T-helper 17 cell (primary cell): Measurements from ENCODE around the gene EHBP1L1. TPM values are rescaled to one million over a fixed set of nuclear protein-coding genes. Genes with fewer than 3 reads are reported as not detected.

Experiments
- ATAC-seq: fragments of 150-1000 bp; cut with Tn5 transposase; 2 replicates; pipeline ENCODE4 v1.10.0; 2021; ENCODE audit warnings: mild to moderate bottlenecking, moderate library complexity
- DNase-seq, 3 donors: peaks; one replicate each; pipeline versions ENCODE4 v3.0.0 to v3.0.0-alpha.2; 2020 to 2021
- H3K9me3 ChIP-seq: one replicate; pipeline ENCODE4 v1.7.0; 2013; ENCODE audit warnings: low read length, mild to moderate bottlenecking; ENCODE audit not compliant: control insufficient read depth, poor library complexity, severe bottlenecking
- H3K27ac Mint-ChIP-seq: one replicate; pipeline ENCODE4 v1.8.0; 2022; ENCODE audit warnings: mild to moderate bottlenecking, moderate library complexity, mixed read lengths
- H3K27me3 Mint-ChIP-seq: one replicate; pipeline ENCODE4 v1.8.0; 2022; ENCODE audit warnings: mixed read lengths
- H3K36me3 Mint-ChIP-seq: one replicate; pipeline ENCODE4 v1.8.0; 2022; ENCODE audit warnings: low read depth, mixed read lengths
- H3K4me1 Mint-ChIP-seq: one replicate; pipeline ENCODE4 v1.8.0; 2022; ENCODE audit warnings: mild to moderate bottlenecking, mixed read lengths
- H3K4me3 Mint-ChIP-seq: one replicate; pipeline ENCODE4 v1.8.0; 2022; ENCODE audit warnings: mild to moderate bottlenecking, moderate library complexity, mixed read lengths
- total RNA-seq, 4 donors: library from RNA in 2 of 4; stranded (reverse) in 2 of 4; gene quantifications; one replicate each; pipeline ENCODE4 v1.2.3 and lab custom pipeline; 2022 to 2026

The EHBP1L1 gene
- total RNA-seq, 2 donors from 2014 or later = 123 to 152 TPM

GRCh38 chr11:65538915-65539743, 36.7 kb upstream of the EHBP1L1 start:
- peak overlapping the region; percentile 21 for H3K4me3 Mint-ChIP-seq
- no peak overlapping the region for H3K27ac Mint-ChIP-seq
- H3K27me3 Mint-ChIP-seq = no peaks in the 10 kb centered on the region
- H3K9me3 ChIP-seq = no peaks in the 10 kb centered on the region
- ATAC-seq (no peak), DNase-seq (no peak)
- H3K36me3 Mint-ChIP-seq = peaks cover 7% of the 10 kb centered on the region
- H3K4me1 Mint-ChIP-seq = peaks cover 23% of the 10 kb centered on the region

DNA sequence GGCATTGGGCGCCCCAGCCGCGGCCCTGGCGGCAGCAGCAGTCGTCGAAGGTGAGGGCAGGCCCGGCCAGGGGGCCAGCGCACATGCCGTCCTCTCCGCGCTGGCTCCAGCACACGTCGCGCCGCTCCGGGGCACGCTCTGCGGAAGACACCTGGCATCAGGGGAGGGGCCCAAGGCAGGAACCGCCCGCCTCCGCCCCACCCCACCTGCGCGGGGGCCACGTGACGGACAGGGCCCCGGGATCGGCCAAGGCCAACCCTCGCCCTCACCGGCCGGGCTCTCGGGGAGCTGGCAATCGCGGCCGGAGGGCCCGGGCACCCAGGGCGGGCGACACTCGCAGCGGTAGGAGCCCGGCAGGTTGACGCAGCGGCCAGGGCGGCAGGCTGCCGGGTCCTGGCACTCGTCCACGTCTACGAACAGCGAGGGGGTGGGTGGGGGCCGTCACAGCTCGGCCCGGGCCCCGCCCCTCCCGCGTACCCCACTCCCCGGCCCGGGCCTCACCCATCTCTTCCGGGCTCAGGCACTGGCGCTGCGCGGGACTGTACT, 36.0 kb upstream of the EHBP1L1 start:
- Mint-ChIP-seq H3K27me3 (no peaks in the 10 kb centered on the region), H3K36me3 (peaks cover 3% of the 10 kb centered on the region), H3K4me3 (peak overlapping the region; percentile 80), H3K27ac (no peak overlapping the region), H3K4me1 (peaks cover 22% of the 10 kb centered on the region)
- H3K9me3 ChIP-seq = no peaks in the 10 kb centered on the region
- peak in 1 of 3 donors; percentile 83 for DNase-seq
- ATAC-seq = peak; percentile 79

GRCh38 chr11:65540290-65541092, 35.4 kb upstream of the EHBP1L1 start:
- H3K36me3 Mint-ChIP-seq = peaks cover 3% of the 10 kb centered on the region
- peaks cover 23% of the 10 kb centered on the region for H3K4me1 Mint-ChIP-seq
- H3K9me3 ChIP-seq = no peaks in the 10 kb centered on the region
- peak overlapping the region; percentile 80 for H3K4me3 Mint-ChIP-seq
- peak; percentile 78 to 86 (median 83) for DNase-seq
- ATAC-seq = peak; percentile 88
- no peaks in the 10 kb centered on the region for H3K27me3 Mint-ChIP-seq
- no peak overlapping the region for H3K27ac Mint-ChIP-seq

DNA sequence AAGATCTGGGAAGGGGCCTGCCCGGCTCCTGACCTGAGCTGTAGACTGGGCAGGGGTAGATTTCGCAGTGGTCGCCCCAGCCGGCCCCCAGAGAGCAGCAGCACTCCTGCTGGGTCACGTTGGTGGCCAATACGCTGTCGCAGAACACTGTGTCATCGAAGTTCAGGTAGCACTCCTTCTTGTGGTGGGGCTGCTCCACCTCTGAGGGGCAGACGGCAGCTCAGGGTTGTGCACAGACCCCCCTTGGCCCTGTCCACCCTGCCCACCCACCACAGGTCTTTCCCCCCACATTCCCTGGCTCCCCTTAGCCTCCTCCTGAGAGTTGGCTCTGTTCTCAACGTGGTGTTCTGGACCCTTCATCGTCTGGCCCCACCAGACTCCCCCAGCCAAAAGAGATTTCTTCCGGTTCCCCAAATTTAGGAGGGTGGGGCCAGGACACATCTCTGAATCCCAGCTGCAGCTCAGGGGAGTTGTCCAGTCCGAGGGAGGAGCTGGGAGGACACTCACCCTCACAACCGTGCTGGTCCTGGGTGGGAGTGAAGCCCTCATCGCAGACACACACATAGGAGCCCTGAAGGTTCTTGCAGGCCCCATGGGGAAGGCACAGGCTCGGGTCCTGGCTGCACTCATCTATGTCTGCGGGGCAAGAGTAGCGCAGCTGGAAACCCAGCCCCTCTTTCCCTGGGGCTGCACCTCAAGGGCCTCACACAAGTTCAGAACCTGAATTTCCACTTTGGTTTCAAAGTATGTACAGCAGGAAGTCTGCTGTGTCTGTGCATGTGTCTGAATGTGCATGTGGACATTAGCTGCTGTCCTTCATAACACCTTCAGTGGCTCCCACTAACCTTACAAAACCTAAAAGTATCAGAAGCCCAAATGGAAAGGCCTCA, 34.5 kb upstream of the EHBP1L1 start:
- Mint-ChIP-seq H3K27me3 (no peaks in the 10 kb centered on the region), H3K36me3 (peaks cover 3% of the 10 kb centered on the region), H3K4me3 (peak overlapping the region; percentile 80), H3K4me1 (peaks cover 31% of the 10 kb centered on the region), H3K27ac (peak overlapping the region; percentile 37)
- H3K9me3 ChIP-seq = no peaks in the 10 kb centered on the region
- ATAC-seq (no peak), DNase-seq (no peak)

DNA sequence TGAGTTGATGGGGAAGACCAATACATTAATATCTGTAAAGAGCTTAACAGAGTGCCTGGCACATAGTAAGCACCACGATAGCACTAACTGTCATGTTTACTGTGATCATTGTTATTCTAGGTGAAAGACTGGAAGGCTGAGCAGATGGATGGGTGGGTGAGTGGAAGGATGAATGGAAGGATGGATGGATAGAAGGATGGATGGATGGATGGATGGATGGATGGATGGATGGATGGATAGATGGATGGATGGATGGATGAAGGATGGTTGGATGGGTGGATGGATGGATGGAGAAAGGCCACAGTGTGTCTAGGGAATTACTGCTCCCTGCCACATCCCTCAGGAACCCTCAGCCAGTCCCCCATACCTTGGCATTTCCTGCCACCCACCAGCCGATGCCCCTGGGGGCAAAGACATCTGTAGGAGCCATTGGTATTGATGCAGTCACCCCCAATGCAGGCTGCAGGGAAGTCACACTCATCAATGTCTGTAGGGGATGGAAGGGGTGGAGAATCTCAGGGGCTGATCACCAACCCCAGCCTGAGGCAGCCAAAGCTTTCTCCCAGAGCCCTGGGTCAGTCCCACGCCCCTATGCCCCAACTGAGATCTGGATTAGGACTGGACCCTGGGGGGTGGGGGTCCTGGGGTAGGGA, 33.0 kb upstream of the EHBP1L1 start:
- ATAC-seq (no peak), DNase-seq (no peak)
- Mint-ChIP-seq H3K4me3 (peak overlapping the region; percentile 39), H3K27ac (peak overlapping the region; percentile 62), H3K4me1 (peaks cover 31% of the 10 kb centered on the region), H3K27me3 (no peaks in the 10 kb centered on the region), H3K36me3 (peaks cover 3% of the 10 kb centered on the region)
- H3K9me3 ChIP-seq = no peaks in the 10 kb centered on the region

GRCh38 chr11:65545853-65546216, 30.0 kb upstream of the EHBP1L1 start:
- peaks cover 9% of the 10 kb centered on the region for H3K36me3 Mint-ChIP-seq
- no peak for DNase-seq
- H3K4me1 Mint-ChIP-seq = peaks cover 41% of the 10 kb centered on the region
- peak overlapping the region; percentile 93 for H3K27ac Mint-ChIP-seq
- H3K9me3 ChIP-seq = no peaks in the 10 kb centered on the region
- no peak for ATAC-seq
- H3K4me3 Mint-ChIP-seq = peak overlapping the region; percentile 55
- no peaks in the 10 kb centered on the region for H3K27me3 Mint-ChIP-seq

DNA sequence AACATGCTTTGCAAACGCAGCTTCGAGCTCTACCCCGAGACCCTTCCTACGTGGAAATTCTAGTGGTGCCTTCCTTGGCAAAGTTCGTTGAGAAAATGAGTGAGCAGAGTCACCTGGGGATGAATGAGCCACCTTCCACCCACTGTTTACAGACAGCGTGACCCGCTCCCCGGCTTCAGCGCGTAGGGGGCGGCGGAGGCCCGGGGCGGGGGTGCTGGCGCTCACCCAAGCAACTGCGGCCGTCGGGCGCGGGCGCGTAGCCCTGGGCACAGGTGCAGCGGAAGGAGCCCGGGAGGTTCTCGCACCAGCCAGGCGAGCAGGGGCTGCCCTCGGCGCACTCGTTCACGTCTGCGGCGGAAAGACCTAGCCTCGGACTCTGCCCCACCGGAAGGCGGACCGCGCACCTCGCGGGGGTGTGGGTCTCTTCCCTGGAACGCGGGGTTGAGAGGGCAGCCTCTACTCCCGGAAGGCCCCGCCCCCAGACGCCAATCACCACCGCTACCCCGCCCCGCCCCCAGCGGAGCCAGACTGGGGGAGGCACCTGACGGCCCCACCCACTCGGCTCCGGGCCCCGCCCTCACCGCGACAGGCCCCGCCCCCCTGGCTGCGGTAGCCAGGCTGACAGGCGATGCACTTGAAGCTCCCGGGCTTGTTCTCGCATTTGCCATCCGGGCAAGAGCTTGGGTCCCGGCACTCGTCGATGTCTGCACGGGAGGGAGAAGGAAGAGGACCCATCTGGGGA, 29.5 kb upstream of the EHBP1L1 start:
- DNase-seq (peak; percentile 99 to 100 (median 100)), ATAC-seq (peak; percentile 88)
- H3K4me3 Mint-ChIP-seq = peak overlapping the region; percentile 85
- no peaks in the 10 kb centered on the region for H3K27me3 Mint-ChIP-seq
- peak overlapping the region; percentile 93 for H3K27ac Mint-ChIP-seq
- peaks cover 9% of the 10 kb centered on the region for H3K36me3 Mint-ChIP-seq
- peaks cover 42% of the 10 kb centered on the region for H3K4me1 Mint-ChIP-seq
- H3K9me3 ChIP-seq = no peaks in the 10 kb centered on the region

DNA sequence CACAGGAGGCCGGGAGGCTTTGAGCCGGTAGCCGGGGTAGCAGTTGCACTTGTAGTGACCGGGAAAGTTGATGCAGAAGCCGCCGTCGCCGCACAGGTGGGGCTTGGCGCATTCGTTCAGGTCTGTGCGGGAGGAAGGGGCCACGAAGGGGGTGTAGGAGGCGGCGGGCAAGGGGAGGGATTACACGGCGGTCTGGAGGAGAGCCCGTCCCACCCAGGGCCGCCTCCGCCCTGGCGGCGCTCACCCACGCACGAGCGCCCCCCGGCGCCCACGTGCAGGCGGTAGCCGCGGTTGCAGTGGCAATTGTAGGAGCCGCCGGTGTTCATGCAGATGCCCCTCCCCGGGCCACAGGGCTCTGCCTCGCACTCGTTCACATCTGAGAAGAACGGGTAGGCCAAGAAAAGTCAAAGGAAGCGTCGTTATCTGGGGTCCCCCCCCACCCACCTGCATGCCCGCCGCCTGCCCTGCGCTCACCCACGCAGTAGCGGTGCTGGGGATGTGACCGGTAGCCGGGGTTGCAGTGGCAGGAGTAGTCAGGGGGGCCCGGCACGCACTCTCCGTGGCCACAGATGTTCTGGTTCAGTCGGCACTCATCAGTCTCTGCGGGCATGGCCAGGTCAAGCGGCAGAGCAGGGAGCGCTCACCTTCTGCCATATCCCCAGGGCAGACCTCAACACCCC, 28.3 kb upstream of the EHBP1L1 start:
- H3K4me1 Mint-ChIP-seq = peaks cover 49% of the 10 kb centered on the region
- DNase-seq = peak in 2 of 3 donors; percentile 41 to 49
- no peak for ATAC-seq
- no peaks in the 10 kb centered on the region for H3K27me3 Mint-ChIP-seq
- peak overlapping the region; percentile 85 for H3K4me3 Mint-ChIP-seq
- peaks cover 8% of the 10 kb centered on the region for H3K36me3 Mint-ChIP-seq
- H3K27ac Mint-ChIP-seq = peak overlapping the region; percentile 83
- no peaks in the 10 kb centered on the region for H3K9me3 ChIP-seq

GRCh38 chr11:65548395-65548794, 27.5 kb upstream of the EHBP1L1 start:
- Mint-ChIP-seq H3K4me1 (peaks cover 49% of the 10 kb centered on the region), H3K4me3 (peak overlapping the region; percentile 81)

DNA sequence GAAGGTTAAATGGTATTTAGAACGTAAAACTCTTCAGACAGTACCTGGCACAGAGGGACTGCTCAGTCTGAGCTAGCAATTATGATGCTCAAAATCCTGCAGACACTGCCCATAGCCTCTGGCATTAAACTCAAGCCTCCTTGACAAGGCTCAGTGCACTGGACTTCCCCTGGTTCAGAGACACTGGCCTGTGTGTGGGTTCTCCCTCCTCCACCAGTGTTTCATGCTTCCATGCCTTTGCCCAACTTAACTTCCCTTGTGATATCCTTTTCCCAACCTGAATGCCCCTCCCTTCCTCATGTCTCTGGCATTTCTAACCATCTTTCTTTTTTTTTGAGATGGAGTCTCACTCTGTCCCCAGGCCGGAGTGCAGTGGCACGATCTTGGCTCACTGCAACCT, 26.8 kb upstream of the EHBP1L1 start:
- H3K9me3 ChIP-seq = no peaks in the 10 kb centered on the region
- DNase-seq (no peak), ATAC-seq (no peak)
- no peaks in the 10 kb centered on the region for H3K27me3 Mint-ChIP-seq
- H3K4me3 Mint-ChIP-seq = peak overlapping the region; percentile 67
- H3K36me3 Mint-ChIP-seq = peaks cover 5% of the 10 kb centered on the region
- H3K27ac Mint-ChIP-seq = peak overlapping the region; percentile 83
- H3K4me1 Mint-ChIP-seq = peaks cover 46% of the 10 kb centered on the region

More at GRCh38 chr11:65548395-65548794, 27.5 kb upstream of the EHBP1L1 start:
- no peaks in the 10 kb centered on the region for H3K9me3 ChIP-seq
- Mint-ChIP-seq H3K36me3 (peaks cover 5% of the 10 kb centered on the region), H3K27ac (peak overlapping the region; percentile 83), H3K27me3 (no peaks in the 10 kb centered on the region)
- no peak for ATAC-seq
- DNase-seq = no peak

DNA sequence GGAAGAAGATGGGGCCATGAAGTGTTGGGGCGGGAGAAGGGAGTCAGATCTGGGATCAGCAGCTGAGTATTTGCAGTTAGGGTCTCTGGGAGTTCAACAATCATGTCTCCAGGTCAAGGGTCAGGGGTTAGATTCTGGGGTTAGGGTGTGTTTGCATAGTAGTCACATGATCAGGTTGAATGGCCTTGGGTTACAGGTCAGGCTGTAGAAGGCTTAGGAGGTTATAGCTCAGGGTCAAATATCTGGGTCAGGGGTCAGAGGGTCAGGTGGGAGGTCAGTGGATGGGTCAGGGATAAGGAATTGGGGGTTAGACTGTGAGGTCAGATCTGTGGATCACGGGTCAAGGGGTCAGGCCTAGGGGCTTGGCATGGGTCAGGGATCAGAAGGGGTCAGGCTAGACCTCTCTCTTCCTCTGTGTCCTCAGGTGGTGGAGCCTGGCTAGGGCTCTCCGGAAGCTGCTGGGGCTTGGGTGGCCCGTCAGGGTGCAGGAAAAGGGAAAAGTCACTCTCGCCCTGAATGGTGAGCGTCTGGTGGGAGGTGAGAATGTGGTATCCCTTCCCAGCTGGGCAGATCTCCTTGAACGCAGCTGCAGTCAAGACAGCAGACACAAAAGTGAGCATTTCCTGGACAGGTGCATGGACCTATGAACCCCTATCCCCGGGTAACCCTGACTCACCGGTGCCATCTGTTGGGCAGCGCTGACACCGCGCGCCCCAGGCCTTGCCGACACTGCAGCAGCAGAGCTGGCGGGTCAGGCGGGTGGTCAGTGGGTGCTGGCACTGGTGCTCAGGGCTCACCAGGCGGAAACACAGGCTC, 24.1 kb upstream of the EHBP1L1 start:
- H3K4me3 Mint-ChIP-seq = peak overlapping the region; percentile 76
- DNase-seq (peak; percentile 44 to 61 (median 48)), ATAC-seq (peak; percentile 48)
- H3K9me3 ChIP-seq = no peaks in the 10 kb centered on the region
- H3K4me1 Mint-ChIP-seq = peaks cover 55% of the 10 kb centered on the region
- H3K27me3 Mint-ChIP-seq = no peaks in the 10 kb centered on the region
- peak overlapping the region; percentile 90 for H3K27ac Mint-ChIP-seq
- peaks cover 5% of the 10 kb centered on the region for H3K36me3 Mint-ChIP-seq
